Colonic mucosa (tissue), 4 donors: ENCODE data around the gene MRPL21. TPM values are rescaled to one million over a fixed set of nuclear protein-coding genes. Genes with fewer than 3 reads are reported as not detected.

Source experiments
- DNase-seq: peaks from one replicate; pipeline ENCODE4 v3.0.0-alpha.2; 2020
- H3K27ac ChIP-seq: fragments of 200-600 bp; one replicate; pipeline ENCODE4 v1.8.0; 2021
- H3K27me3 ChIP-seq: fragments of 200-600 bp; one replicate; pipeline ENCODE4 v1.8.0; 2021
- H3K36me3 ChIP-seq: fragments of 200-600 bp; one replicate; pipeline ENCODE4 v1.8.0; 2021
- H3K4me1 ChIP-seq: fragments of 200-600 bp; one replicate; pipeline ENCODE4 v1.8.0; 2021; ENCODE audit warnings: mild to moderate bottlenecking
- H3K4me3 ChIP-seq: fragments of 200-600 bp; one replicate; pipeline ENCODE4 v1.8.0; 2021
- H3K9ac ChIP-seq, 2 donors: one replicate each; pipeline ENCODE4 v1.7.0; 2013; ENCODE audit warnings: control low read depth in 2 of 2, low read depth in 2 of 2, low read length in 2 of 2
- H3K9me3 ChIP-seq: fragments of 200-600 bp; one replicate; pipeline ENCODE4 v1.8.0; 2021
- intact Hi-C: fragments of 100-400 bp; cut with DNase I; formaldehyde crosslinking; loops from one replicate; pipeline ENCODE4 v1.14.1; 2022
- total RNA-seq, 2 donors: library from RNA; stranded (reverse); fragmentation: NEBNext Ultra II Directional in 1 of 2; extraction: Animal tissue kit (Norgen Biotek cat#: 25700) in 1 of 2; gene quantifications; one replicate each; pipeline ENCODE4 v1.2.1, GENCODE V29; 2021
- TF ChIP-seq, protein P1 (sequence below): fragments of 200-600 bp; IDR thresholded peaks from one replicate; pipeline ENCODE4 v1.8.0; 2022; ENCODE audit warnings: antibody characterized with exemption, mild to moderate bottlenecking
- donor health status: healthy.
- donor health status: DM: no; HTN: no; CAD: no.
- donor health status: DM: no; HTN: no; CAD: no.

The MRPL21 gene
- total RNA-seq, 2 donors from 2014 or later = 59.8 to 104 TPM

DNA sequence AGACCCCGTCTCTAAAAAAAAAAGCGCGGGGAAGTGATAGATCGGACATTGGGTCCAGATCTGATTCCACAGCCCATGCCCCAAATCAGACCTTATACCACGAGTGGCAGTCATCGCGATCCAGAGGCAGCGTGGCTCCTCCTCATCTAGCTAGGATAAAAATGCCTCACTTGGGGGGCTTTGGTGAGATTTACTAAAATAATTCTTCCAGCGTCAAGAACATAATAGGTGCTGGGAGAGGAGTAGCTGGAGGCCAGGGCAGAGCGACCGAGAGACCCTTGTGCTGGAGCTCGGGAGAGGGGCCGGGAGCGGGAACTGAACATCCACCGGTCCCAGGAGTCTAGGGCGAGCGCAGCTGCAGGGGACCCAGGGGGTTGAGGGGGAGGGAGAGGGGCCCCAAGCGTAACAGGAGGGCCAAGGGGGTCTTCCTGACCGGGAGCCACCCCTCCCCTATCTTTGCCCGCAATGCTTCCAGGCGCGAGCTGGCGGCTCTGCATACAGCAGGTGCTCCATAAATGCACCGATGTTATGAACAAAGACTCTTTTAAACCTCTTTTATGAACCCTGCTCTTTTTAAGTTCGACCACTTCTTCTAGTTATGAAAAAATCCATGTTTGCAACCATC lies 61.1 kb downstream of the MRPL21 start:
- H3K27ac ChIP-seq = peak overlapping the region; percentile 89
- no peaks in the 10 kb centered on the region for H3K27me3 ChIP-seq
- H3K4me3 ChIP-seq = peak overlapping the region; percentile 44
- TF ChIP-seq, protein P1, sequence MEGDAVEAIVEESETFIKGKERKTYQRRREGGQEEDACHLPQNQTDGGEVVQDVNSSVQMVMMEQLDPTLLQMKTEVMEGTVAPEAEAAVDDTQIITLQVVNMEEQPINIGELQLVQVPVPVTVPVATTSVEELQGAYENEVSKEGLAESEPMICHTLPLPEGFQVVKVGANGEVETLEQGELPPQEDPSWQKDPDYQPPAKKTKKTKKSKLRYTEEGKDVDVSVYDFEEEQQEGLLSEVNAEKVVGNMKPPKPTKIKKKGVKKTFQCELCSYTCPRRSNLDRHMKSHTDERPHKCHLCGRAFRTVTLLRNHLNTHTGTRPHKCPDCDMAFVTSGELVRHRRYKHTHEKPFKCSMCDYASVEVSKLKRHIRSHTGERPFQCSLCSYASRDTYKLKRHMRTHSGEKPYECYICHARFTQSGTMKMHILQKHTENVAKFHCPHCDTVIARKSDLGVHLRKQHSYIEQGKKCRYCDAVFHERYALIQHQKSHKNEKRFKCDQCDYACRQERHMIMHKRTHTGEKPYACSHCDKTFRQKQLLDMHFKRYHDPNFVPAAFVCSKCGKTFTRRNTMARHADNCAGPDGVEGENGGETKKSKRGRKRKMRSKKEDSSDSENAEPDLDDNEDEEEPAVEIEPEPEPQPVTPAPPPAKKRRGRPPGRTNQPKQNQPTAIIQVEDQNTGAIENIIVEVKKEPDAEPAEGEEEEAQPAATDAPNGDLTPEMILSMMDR = no peak
- no peak for DNase-seq
- peaks cover 7% of the 10 kb centered on the region for H3K4me1 ChIP-seq
- H3K9ac ChIP-seq = peak overlapping the region in 1 of 2 donors; percentile 85
- intact Hi-C loops = no loop called here
- H3K36me3 ChIP-seq = no peaks in the 10 kb centered on the region
- no peaks in the 10 kb centered on the region for H3K9me3 ChIP-seq

DNA sequence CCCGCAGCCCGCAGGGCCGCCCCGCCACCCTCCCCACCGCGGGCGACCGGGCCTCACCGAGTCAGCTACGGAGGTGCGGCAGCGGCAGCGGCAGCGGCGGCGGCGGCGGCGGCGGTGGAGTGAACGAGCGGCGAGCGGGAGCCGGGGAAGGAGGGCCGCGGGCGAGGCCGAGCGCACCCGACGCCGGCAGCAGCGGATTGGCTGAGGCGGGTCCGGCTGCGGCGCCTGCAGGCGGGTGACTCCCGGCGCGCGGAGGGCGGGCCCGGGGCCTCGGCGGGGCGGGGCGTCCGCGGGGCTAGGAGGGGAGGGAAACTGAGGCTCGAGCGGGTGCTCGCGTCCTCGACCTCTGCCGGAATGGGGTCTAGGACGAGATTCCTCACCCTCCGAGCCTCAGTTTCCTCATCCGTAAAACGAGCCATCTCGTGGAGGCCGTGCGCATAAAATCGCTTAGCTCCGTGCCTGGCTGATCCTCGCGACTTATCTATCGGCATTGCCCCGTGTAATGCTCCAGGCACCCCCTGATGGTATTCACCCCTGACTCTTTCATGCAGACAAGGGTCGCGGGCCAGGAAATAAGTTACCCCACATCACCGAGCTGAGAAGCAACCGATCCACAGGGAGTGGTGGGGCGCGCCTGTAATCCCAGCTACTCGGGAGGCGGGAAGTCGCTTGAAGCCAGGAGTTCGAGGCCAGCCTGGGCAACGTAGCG lies 61.8 kb downstream of the MRPL21 start, which contains the start of gene CPT1A:
TSS of gene CPT1A (minus strand) at position 199 of the 709 bp plus-strand sequence. CDS start 26,442 bp downstream, outside the sequence.
- intact Hi-C loops = no loop called here
- H3K9ac ChIP-seq = peak within 1 kb of the TSS; percentile 99

More for the DNA sequence above, 61.8 kb downstream of the MRPL21 start, which contains the start of gene CPT1A:
- peak within 1 kb of the TSS; percentile 89 for H3K27ac ChIP-seq
- no peaks in the 10 kb centered on the region for H3K9me3 ChIP-seq
- TF ChIP-seq, protein P1 = no peak
- H3K4me1 ChIP-seq = peaks cover 11% of the 10 kb centered on the region
- no peaks in the 10 kb centered on the region for H3K36me3 ChIP-seq
- H3K4me3 ChIP-seq = peak within 1 kb of the TSS; percentile 85
- DNase-seq = peak; percentile 86
- no peaks in the 10 kb centered on the region for H3K27me3 ChIP-seq

Other genes starting within 250 kb of the MRPL21 start
- gene GAL, start 219.3 kb downstream of the MRPL21 start, total RNA-seq = 1 to 10 TPM; 3.2 to 3.5 TPM
- gene TESMIN, start 152.3 kb downstream of the MRPL21 start, total RNA-seq = 10 to 100 TPM; 14.3 to 20.7 TPM
- gene CPT1A, start 61.9 kb downstream of the MRPL21 start, total RNA-seq = 100 to 1,000 TPM; 197 to 213 TPM
- 10 to 100 TPM; 16.6 to 20.4 TPM for gene IGHMBP2, start 59 bp upstream of the MRPL21 start, total RNA-seq
- not detected for gene MRGPRD, start 77.2 kb upstream of the MRPL21 start, total RNA-seq
- gene MRGPRF, start 109.4 kb upstream of the MRPL21 start, total RNA-seq = 10 to 100 TPM in 1 of 2 donors, 1 to 10 TPM in 1; 3.0 to 17.9 TPM
- gene TPCN2, start 145.1 kb upstream of the MRPL21 start, total RNA-seq = 10 to 100 TPM; 14.5 to 21.1 TPM